Right kidney (tissue), 1 donor: ENCODE measurements around the gene NTPCR.
"Not testable (repeated sequence)": the region's sequence is repeated elsewhere in the genome, so short reads cannot be mapped to it uniquely, and the experiment has no call there.

Source experiments
- DNase-seq: peaks from one replicate; pipeline ENCODE4 v3.0.0-alpha.2; 2016

NTPCR gene

GRCh38 chr1:232984577-232985425 lies 34.4 kb downstream of the NTPCR start:
- no peak for DNase-seq

DNA sequence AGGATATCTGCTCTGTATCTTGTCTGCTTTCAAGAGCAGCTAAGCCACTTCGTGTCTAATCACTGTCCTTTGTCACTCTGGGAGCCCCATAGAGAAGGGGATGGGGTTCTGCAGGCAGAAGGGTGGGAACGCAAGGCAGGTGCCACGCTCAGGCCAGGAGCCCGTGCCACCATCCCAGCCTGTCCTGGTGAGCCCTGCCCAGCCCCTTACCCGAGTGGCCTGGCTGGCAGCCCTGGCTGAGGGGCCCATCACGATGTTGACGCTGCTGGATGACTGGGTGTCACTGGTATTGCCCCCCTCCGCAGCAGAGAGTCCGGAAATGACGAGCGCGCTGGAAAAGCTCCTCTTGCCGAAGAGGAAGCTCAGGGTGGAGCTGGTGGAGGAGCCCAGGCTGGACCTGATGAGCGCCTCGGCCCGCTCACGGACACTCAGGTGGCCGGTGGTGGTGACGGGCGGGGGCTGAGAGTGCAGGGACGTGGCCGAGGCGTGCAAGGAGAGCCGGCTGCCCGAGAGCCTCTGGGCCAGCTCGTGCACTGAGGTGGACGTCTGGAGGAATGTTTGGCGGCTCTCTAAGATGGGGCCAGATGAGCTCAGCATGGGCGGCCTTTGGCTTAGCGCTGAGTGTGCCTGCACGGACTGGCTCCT lies 35.6 kb downstream of the NTPCR start:
- no peak for DNase-seq

- no peak for DNase-seq
Observed at GRCh38 chr1:232986527-232986922, 36.1 kb downstream of the NTPCR start.

GRCh38 chr1:232987046-232987773 lies 36.8 kb downstream of the NTPCR start:
- no peak for DNase-seq

DNA sequence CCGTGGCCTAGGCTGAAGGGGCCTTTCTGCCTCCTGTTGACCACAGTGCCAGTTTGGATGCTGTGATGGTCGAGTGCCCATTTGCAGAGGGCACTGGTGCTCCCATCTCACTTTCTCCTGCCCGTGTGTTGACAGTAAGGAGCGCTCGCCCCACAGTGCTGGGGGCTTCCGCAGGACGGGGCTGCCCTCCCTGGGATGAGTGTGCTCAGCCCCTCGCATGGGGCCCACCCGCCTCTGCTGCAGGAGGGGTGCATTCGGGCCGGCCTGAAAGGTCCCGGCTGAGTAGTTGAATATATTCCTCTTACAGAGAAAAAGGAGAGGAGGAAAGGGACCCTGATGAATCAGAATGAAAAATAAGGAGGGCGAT lies 37.3 kb downstream of the NTPCR start:
- no peak for DNase-seq

DNA sequence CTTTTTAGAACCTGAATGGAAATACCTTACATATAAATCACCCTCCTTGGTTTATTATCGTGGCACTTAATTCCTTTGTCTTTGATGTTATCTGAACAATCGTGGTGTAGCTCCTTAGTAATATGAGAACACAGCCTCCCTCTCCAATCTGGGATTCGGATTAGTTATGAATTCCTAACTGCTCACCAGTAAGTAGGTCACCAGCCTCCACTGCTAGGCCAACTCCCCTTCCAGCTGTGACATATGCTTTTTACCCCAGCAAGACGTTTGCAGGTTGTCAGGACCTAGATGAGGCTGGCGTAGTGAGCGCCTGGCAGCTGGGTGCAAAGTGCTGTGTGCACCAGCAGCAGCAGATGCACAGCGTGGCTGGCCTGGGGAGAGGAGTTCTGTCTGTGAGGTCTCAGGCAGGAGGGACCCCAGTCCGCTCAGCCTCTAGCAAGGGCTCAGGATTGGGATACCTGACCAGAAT lies 38.2 kb downstream of the NTPCR start:
- no peak for DNase-seq

DNA sequence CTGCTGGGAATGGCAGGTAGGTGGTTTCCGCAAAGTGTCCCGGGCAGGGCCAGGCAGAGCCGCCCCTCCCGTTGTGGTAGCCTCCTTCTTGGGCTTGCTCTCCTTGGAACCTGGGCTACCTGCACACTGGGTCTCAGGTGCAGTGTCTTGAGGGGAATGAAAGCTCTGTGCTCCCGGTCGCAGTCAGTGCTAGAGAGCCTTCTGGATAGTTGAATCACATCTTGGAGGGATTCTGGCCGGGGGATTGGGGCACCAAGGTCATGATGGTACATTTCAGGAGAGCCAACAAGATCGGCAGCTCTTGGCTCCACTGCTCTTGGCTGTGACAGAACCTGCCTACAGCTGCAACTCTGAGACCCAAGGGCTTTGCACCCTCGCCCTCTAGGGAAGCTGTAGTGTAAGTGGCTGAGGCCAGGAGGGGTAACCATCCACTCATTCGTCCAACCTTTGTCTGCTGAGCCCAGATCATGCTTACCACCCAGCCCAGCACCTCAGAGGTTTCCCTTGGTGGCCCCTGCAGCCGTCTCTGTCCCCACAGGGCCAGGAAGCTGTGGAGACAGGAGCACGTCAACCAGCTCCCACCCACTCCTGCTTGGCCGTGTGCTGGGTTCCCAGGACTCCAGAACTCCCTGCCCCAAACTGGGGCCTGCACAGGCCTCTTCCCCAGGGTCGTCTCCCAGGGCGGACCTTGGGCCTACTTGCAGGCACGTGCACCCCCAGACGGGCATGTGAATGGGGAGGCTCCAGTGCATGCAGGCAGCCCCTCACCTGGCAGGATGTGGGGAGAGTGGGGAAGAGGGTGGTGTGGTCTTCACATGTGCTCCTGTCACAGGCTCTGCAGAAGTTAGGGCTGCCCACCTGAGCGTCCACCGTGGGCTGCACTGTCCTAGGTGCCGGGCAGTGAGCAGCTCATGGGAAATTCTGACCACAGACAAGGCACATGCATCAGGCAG lies 40.0 kb downstream of the NTPCR start:
- no peak for DNase-seq

GRCh38 chr1:232991238-232991637 lies 40.8 kb downstream of the NTPCR start:
- no peak for DNase-seq

DNA sequence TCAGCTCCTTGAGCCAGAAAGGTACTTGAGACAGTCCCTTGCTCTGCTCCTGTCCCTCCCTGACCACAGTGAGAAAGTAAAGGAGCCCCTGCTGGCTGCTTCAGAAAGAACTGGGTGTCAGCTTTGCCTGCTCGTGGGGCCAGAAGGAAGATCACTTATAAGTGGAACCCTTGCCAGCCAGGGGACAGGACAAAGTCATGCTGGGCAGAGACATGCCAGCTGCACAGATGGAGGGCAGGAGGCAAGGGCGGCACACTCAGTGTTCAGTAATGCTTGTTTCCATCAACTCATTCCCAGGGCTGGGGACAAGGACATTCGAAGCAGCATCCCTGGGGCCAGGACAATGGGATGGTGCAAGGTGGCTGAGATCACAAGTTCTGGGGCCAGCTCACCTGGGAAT lies 41.8 kb downstream of the NTPCR start:
- no peak for DNase-seq

DNA sequence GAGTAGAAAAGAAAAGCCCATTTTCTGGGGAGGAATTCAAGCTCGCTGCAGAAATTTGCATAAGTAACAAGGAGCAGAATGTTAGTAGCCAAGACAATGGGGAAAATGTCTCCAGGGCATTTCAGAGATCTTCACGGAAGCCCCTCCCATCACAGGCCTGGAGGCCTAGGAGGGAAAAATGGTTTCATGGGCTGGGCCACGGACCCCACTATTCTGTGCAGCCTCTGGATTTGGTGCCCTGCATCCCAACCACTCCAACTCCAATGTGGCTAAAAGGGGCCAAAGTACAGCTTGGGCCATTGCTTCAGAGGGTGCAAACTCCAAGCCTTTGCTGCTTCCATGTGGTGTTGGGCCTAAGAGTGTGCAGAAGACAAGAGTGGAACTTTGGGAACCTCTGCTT lies 43.1 kb downstream of the NTPCR start:
- DNase-seq: no peak

- DNase-seq: no peak
Observed at GRCh38 chr1:232995189-232995588, 44.8 kb downstream of the NTPCR start.

GRCh38 chr1:232996143-232996542 lies 45.7 kb downstream of the NTPCR start:
- no peak for DNase-seq

- DNase-seq: no peak
Observed at GRCh38 chr1:232998138-232998537, 47.7 kb downstream of the NTPCR start.

DNA sequence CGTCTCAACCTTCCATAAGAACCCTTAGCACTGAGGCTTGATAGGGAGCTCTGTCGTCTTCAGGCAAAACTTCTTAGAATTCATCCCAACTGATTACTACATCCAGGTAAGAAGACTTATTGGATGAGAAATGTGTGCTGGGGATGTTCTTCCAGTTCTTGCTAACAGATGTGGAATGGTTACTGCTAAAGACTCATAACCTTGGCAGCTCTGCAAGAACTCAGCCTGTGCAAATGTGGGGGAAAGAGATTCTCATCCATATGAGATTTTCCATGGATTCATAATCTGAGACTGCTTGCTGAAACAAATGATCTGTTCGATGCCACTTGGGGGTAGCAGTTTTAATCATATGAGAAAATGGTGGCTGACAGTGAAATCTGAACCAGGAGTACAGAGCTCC lies 48.2 kb downstream of the NTPCR start:
- no peak for DNase-seq

- DNase-seq: no peak
Observed at GRCh38 chr1:232999956-233000625, 49.7 kb downstream of the NTPCR start.

- DNase-seq: not testable (repeated sequence)
Observed at GRCh38 chr1:233003638-233004037, 53.2 kb downstream of the NTPCR start.

DNA sequence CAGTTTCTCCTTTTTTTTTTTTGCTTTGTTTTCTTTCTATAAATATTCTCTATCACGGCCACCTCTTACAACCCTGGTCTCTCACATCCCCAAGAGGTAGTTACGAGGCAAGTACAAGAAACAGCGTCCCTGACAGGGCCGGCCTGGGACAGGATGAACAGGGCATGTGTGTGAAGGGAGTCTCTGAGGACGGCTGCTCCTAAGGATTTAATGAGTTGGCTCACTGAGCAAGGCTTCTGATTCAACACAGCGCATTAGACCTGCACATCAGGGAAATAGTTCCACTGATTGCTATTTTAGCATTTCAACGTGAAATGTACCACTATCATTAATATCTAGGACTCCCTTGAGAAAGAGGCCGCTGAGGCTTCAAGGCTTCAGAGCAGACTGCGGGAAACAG lies 54.0 kb downstream of the NTPCR start:
- DNase-seq: no peak

DNA sequence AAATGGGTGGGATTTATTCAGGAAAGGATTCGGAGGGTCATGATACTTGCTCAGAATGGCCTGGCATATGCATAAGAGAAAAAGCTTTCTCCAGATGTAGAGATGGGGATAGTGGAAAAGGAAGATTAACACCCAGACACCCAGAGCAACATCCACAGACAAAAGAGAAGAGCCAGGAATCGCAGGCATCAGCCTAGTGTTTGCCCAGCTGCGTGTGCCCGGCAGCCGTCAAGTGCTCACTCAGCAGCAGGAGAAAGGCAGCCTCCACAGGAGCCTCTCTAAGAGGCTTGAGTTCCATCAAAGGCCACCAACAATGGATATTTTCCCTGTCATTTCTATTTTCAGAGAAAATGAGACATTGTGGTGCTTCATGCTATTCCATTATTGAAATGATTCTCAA lies 54.7 kb downstream of the NTPCR start:
- no peak for DNase-seq

DNA sequence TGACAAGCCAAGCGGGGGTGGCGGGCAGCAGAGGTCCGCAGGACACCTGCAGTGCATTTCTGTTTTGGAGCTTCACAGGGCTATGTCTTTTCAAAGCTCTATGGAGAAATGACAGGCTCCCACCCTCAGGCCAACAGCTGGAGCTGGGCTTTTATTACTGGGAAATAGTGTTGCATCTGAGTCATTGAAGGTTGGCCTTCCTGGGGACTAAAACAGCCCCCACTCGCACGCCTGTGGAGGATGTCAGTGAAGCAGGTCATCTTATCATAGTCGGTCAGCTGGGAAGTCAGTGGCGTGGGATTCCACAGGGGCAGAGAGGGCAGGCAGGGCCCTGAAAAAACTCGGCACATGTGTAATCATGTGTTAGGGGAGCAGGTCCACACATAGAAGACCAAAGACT lies 55.3 kb downstream of the NTPCR start:
- no peak for DNase-seq

DNA sequence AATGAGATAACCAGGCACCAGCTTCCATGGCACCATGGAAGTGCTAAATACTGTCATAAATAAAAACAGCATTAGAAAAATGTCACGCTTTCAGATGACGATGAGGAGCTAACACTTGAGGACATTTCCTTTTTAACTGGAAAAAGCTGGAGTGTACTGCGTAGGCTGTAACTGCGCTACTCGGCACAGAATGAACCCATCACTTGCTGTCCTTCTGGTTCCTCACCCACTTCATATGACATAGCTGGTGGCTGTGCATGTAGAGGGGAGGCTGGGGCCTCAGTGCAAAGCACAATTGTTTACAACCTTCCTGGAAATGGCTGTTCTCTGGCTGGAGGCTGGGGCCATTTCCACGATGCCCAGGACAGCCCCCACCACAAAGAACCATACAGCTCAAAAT lies 55.7 kb downstream of the NTPCR start:
- DNase-seq: no peak

GRCh38 chr1:233006541-233006973 lies 56.1 kb downstream of the NTPCR start:
- DNase-seq: no peak

GRCh38 chr1:233010146-233010545 lies 59.7 kb downstream of the NTPCR start:
- DNase-seq: no peak
